Putamen (tissue), 1 donor: ENCODE results near the gene PIAS4.

Experiments
- DNase-seq: peaks from one replicate; pipeline ENCODE4 v3.0.0-alpha.2; 2016; ENCODE audit warnings: low spot score

Gene PIAS4

DNA sequence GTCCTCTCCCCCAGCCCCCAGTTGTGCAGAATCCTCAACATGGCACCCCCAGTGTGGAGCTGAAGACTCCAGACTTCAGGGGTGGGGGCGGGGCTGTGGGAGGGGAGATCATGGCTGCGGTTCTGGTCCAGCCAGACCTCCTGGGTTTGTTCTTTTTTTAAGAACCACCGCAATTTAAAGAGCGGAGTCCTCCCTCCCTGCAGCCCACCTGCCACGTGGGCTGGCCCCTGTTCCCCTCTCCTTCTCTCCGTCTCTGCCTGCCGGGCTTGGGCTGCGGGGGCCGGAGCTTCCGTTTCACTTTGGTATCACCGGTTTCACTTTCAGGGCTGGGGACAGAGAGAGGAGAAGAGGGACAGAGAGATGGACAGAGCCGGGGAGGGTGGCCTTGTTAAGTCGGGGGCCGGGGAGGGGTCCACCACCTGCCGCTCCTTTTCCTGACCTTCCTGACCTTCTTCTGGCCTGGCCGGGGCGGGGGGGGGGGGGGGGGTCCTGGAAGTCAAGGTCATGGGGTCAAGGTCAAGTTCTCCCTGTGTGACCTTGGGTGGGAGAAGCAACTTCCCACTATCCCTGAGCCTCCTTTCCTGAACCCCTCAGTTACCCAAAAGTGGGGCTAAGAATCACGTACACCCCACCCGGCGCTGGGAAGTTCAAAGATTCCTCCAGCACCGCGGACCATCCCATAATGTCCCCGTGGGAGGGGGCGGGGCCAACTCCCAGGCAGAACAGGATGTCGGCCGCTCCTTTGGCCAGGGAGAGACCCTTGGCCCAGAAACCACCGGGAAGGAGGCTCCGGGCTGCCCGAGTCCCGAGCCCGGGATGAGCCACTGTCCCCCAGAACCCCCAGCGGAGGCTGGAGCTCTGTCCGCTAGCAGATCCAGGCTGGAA, 70.5 kb downstream of the PIAS4 start:
- DNase-seq, result no peak

DNA sequence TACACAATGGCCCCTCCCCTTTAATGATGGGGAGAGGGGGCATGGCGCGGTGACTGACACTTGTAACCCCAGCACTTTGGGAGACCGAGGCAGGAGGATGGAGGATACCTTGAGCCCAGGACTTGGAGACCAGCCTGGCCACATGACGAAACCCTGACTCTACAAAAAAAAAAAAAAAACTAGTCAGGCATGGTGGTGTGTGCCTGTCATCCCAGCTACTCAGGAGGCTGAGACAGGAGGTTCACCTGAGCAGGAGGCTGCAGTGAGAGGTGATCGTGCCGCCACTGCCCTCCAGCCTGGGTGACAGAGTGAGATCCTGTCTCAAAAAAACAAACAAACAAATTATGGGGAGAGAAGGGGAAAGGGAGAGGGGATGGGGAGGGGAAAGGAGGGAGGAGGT, 72.9 kb downstream of the PIAS4 start:
- no peak for DNase-seq

DNA sequence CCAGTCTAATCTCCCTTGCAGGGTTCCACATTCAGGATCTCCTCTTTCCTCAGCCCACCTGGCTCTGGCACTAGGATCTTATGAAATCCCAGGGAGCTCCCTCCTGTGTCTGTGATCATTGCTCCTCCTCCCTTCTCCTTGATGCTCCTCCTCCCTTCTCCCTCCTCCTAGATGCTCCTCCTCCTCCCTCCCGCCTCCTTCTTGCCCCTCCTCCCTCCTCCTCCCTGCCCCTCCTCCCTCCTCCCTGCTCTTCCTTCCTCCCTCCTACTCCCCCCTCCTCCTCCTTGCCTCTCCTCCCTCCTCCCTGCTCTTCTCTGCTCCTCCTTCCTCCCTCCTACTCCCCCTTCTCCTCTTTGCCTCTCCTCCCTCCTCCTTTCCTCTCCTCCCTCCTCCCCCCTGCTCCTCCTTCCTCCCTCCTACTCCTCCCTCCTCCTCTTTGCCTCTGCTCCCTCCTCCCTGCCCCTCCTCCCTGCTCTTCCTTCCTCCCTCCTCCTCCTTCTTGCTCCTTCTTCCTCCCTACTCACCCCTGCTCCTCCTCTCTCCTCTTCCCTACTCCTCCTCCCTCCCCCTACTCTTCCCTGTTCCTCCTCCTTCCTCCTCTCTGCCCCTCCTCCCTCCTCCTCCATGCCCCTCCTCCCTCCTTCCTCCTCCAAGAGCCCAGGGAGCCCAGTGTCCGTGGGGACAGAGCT, 74.0 kb downstream of the PIAS4 start:
- DNase-seq, result no peak

DNA sequence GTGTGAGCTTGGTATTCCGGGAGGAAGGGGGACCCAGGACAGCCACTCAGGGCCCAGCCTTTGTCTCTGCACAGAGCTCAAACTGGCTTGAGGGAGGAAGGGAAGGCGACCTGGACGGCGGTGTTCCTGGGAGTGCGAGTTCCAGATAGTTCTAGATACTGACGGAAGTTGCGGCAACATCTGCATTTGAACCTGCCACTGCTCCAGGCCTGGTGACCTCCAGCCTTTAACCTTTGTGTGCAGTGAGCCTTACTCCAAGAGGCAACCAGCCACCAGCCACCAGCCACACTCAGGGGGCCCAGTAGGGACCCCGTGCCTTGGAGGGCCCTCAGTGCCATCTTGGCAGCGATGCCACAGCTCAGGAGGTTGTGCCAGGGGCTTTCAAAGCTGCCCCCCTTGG, 74.6 kb downstream of the PIAS4 start:
- no peak for DNase-seq

DNA sequence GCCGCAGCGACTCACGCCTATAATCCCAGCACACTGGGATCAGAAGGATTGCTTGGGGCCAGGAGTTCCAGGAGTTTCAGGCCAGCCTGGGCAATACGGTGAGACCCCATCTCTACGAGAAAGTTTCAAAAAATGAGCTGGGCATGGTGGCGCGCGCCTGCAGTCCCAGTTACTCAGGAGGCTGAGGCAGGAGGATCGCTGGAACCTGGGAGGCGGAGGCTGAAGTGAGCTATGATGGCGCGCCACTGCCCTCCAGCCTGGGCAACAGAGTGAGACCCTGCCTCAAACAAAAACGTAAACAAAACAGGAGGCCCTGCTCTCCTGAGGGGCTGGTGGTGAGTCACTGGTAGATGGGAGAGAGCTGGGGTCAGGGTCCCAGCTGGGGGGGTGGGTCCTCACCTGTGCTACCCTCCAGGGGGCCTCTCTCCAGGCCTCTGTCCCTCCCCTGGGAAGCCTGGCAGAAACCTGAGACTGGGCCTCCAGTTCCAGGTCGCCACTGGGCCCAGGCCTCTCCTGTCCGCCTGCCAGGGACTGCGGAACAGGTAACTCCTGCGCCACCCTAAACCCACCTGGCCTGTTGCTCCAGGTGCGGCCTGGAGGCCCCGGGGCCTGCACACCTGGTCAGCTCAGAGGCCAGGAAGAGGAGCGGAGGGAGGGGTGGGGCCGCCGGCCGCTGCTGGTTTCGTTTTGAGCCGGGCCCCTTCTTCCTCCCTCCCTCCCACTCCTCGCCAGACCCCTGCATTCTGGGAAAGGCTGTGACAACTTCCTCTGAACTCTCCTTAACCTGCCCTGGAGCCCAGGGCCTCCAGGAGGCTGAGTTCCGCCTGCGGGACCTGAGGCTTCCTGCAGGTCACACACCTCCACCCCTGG, 76.4 kb downstream of the PIAS4 start:
- no peak for DNase-seq

DNA sequence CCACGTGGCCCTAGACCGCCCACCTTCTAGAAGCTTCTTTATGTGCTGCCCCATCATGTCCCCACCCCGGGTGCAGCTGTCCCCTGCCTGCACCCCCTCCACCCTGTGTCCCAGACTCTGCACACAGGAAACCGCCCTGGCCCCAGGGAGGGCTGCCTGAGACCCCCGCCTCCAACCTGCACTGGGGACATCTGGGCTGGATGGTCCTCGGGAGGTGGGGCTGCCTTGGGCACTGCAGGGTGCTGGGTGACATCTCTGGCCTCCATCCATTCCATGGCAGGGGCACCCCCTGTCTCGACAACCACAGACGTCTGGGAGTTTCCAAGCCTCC, 77.0 kb downstream of the PIAS4 start:
- no peak for DNase-seq

DNA sequence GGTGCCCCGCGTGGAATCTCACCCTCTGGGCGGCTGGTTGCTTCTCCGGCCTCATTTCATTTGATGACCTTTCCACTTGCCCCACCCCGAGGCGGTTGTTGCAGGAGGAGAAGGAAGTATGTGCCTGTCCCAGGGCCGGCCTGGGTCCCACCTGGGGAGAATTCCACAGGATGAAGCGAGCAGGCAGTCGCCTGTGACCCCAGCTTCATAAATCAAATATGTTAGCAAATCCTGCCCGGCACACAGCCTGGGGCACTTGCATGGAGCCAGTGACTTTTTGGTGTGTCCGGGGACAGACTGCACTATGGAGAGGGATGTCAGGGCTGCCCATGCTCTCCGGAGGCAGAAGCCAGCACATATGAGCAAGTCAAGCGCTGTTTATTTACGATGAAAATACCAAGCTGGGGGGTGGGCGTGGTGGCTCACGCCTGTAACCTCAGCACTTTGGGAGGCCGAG, 78.9 kb downstream of the PIAS4 start:
- DNase-seq, result no peak

DNA sequence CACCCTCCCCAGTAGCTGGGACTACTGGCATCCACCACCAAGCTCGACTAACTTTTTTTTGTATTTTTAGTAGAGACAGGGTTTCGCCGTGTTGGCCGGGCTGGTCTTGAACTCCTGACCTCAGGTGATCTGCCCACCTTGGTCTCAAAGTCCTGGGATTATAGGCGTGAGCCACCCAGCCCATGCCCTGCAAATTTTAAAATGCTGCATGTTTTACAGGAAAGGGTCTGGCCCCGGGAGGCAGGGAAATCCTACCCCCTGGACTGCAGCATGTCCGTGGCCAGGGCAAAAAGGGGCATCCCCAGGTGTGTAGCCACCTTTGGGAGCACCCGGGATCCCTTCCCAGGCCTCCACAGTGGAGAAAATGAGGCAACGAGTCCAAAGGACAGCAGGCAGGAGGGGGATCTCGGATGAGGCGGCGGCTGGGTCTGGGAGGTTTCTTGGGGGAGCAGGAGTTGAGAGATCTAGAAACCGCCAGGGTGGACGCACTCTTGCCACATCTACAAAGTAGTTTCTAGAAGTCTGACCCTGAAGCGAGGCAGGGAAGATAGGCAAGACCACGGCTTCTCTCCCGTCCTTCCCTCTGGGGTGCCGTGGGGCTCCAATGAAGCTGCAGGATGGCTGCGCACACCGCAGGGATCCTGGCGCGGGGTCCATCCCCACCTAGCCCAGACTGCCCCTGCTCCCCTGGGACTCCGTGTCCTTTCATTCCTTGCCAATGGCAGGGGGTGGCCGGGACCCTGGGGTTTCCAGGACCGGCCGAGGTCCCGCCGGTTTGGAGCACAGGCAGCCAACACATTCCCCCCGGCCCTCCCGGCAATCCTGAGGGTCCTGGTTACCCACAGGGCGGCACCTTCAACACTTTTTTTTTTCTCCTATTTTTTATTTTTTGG, 80.5 kb downstream of the PIAS4 start:
- DNase-seq, result no peak

DNA sequence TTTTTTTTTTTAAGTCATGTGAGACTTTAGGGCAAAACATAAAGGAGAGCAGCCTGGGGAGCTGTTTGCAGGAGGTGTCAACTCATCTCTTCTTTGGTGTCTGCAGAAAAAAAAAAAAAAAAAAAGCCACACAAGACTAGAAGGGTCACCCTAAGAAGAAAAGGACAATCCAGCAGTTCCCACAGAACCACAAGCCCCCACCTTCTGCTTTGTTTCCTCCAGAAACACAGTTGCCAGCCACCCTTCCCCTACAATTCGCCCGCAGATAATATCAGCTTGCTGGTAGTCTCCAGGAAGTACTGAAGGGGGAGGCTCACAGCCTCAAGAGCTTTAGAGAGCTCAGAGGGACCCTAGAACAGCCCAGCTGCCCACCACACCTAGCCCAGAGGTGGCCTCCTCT, 81.4 kb downstream of the PIAS4 start:
- no peak for DNase-seq
